Epithelial cell of proximal tubule (primary cell): ENCODE results near the gene CBLN1. TPM values are rescaled to one million over a fixed set of nuclear protein-coding genes. Genes with fewer than 3 reads are reported as not detected.
"Not testable (repeated sequence)": the region's sequence is repeated elsewhere in the genome, so short reads cannot be mapped to it uniquely, and the experiment has no call there.

Source experiments
- DNase-seq: peaks from one replicate; pipeline ENCODE4 v3.0.0-alpha.2; 2011; ENCODE audit warnings: low read depth
- H3K4me3 ChIP-seq: 2 replicates; pipeline ENCODE4 v1.5.1; 2011; ENCODE audit warnings: low read depth, mild to moderate bottlenecking, low read length
- total RNA-seq: library from RNA; depleted of rRNA; stranded (reverse); fragments of >200 nt; gene quantifications from 2 replicates; pipeline ENCODE4 v1.2.3, GENCODE V29; 2015
- TF ChIP-seq, protein P1 (sequence below): conservative IDR thresholded peaks from 2 replicates; pipeline ENCODE4 v1.5.1; 2012; ENCODE audit warnings: low read depth, mild to moderate bottlenecking, low read length

CBLN1 gene
- total RNA-seq, 1 donor from 2014 or later = not detected

DNA sequence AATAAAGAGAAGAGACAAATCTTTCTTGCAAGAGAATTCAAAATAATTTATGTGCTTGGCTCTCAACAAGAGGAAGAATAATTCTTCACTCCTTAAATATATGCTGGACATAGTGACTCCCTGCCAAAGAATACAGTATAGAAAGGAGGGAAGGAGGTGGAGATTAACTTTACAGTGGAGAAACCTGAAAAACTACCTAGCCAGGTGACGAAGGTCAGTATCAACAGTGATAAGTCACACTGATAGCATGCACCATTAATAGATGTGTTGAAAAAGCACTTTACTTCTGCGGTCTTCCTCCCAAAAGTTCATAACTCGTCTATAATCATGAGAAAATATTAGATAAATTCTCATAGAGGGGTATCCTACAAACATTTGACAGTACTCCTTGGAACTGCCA, 21.4 kb downstream of the CBLN1 start:
- no peak for DNase-seq
- TF ChIP-seq, protein P1, sequence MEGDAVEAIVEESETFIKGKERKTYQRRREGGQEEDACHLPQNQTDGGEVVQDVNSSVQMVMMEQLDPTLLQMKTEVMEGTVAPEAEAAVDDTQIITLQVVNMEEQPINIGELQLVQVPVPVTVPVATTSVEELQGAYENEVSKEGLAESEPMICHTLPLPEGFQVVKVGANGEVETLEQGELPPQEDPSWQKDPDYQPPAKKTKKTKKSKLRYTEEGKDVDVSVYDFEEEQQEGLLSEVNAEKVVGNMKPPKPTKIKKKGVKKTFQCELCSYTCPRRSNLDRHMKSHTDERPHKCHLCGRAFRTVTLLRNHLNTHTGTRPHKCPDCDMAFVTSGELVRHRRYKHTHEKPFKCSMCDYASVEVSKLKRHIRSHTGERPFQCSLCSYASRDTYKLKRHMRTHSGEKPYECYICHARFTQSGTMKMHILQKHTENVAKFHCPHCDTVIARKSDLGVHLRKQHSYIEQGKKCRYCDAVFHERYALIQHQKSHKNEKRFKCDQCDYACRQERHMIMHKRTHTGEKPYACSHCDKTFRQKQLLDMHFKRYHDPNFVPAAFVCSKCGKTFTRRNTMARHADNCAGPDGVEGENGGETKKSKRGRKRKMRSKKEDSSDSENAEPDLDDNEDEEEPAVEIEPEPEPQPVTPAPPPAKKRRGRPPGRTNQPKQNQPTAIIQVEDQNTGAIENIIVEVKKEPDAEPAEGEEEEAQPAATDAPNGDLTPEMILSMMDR = no peak
- no peak overlapping the region for H3K4me3 ChIP-seq

DNA sequence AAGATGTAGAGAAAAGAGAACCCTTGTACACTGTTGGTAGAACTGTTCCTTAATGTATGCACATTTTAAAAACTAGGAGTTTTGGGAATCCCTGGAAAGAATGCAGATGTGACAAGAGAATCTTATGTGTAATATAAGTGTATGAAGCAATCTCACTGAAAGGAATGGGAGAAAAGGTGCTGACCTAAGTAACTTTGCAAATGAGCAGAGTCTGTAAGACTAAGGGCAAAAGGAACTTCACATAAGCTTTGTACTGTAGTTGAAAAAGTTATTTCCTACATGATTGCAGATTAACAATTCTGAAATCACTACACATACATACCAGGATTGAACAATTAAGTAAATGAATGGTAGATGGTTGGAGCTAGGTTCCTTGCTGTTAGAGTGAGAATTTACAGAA, 22.3 kb downstream of the CBLN1 start:
- TF ChIP-seq, protein P1 = no peak
- no peak overlapping the region for H3K4me3 ChIP-seq
- no peak for DNase-seq

DNA sequence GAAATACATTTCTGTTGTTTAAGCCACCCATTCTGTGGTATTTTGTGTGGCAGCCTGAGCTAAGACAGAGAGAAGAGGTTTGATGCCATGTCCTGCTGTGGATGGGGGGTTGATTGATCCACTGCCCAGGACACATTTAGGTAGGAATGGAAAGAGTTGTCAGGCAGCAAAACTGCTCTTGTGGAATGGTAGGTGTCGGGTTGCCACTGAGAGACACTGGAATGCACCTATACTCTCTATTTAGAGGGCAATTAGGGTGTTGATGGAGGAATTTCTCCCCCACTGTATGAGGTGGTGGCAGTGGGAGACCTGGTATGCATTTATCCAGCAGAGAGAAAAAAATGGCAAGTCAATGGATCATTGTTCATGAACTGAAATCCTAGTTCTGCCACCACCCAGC, 30.9 kb downstream of the CBLN1 start:
- TF ChIP-seq, protein P1 = no peak
- DNase-seq = no peak
- H3K4me3 ChIP-seq = no peak overlapping the region

DNA sequence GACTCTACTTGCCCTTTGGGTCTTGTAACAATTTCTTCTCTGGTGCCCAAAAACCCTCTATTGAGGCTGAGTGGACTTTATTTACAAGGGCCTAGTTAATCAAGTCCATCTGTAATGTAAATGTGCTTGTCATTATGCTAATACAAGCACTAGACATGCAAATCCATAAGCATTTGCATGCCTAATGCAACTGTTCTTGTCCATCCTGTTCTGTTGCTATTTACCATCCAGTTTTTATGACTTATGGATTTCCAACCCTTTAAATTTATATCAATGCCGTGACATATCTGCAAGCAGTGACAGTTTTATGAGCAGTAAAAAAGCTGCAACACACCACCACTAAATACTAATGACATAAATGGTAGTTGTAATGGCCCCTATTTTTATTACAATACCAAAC, 33.4 kb downstream of the CBLN1 start:
- TF ChIP-seq, protein P1 = no peak

DNA sequence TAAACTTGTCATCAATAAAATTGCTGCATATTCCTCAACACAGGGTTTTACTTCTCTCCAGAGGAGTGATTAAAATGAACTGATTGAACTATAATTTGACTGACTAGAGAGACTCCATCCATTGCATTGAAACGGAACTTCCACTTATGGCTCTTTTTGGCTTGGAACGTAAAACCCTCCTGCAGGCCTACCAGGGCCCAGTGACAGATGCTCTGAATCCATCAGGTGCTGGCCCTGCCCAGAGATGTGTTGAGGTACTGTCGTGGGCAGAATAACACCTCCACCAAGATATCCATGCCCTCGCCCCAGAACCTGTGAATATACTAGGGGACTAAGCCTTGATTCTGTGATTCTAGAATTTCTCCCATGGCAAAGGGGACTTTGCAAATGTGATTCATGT, 45.4 kb downstream of the CBLN1 start:
- TF ChIP-seq, protein P1 = no peak
- no peak for DNase-seq
- no peak overlapping the region for H3K4me3 ChIP-seq

More for the DNA sequence above, 33.4 kb downstream of the CBLN1 start:
- no peak overlapping the region for H3K4me3 ChIP-seq
- no peak for DNase-seq

DNA sequence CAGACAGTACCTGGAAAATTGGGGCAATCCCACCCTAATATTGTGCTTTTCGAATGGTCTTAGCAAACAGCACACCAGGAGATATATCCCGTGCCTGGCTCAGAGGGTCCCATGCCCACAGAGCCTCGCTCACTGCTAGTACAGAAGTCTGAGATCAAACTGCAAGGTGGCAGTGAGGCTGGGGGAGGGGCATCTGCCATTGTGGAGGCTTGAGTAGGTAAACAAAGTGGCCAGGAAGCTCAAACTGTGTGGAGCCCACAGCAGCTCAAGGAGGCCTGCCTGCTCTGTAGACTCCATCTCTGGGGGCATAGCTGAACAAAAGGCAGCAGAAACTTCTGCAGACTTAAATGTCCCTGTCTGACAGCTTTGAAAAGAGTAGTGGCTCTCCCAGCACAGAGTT, 53.3 kb downstream of the CBLN1 start:
- H3K4me3 ChIP-seq, DNase-seq: not testable (repeated sequence)

Other genes with a start within 250 kb of the CBLN1 start
- not detected in 2 replicates for gene C16orf78, start 92.0 kb upstream of the CBLN1 start, total RNA-seq